GM19238 (cell line): ENCODE measurements around the gene LARP4B.

Experiments used
- DNase-seq: peaks from one replicate; pipeline ENCODE4 v3.0.0; 2011; ENCODE audit warnings: low spot score; ENCODE audit not compliant: insufficient read length

The LARP4B gene

GRCh38 chr10:807958-808353 is 123.5 kb downstream of the LARP4B start:
- no peak for DNase-seq

DNA sequence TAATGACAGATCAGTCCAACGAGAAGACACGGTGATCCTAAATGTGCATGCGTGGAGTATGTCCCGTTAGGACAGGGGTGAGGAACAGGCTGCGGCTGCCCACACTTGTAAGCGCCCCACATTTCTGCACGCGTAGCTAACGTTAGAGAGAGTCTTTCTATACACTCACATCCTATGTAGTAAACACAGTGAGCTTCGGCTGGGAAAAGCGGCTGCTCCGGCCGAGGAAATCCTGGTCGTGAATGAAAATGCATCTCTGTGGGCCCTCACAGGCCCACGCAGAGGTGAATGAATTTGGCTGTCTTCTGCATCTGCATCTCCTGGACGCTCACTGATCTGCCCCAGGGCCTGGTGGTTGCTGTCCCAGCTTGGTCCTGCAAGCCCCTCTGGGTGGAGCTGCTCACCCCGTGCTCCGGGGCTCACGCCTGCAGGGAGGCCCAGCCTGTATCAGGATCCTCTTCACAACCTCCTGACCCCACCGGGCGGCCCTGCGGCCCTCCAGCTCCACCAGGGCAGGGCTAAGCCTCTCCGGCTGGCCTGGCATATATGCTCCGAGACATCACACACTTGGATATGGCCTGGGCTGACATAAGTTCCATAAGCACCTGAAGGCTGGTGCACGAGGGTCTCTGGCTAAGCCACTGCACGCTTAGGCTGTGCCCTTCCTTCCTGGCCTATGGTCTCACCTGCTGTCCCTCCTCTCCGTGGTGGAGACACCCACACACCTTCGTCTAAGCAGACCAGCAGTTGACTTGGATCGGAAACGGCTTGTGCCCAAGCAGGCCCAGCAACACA is 124.1 kb downstream of the LARP4B start:
- no peak for DNase-seq

- no peak for DNase-seq
Measured at GRCh38 chr10:806451-807162, 124.9 kb downstream of the LARP4B start.

- DNase-seq = no peak
Measured at GRCh38 chr10:805620-806305, 125.7 kb downstream of the LARP4B start.

DNA sequence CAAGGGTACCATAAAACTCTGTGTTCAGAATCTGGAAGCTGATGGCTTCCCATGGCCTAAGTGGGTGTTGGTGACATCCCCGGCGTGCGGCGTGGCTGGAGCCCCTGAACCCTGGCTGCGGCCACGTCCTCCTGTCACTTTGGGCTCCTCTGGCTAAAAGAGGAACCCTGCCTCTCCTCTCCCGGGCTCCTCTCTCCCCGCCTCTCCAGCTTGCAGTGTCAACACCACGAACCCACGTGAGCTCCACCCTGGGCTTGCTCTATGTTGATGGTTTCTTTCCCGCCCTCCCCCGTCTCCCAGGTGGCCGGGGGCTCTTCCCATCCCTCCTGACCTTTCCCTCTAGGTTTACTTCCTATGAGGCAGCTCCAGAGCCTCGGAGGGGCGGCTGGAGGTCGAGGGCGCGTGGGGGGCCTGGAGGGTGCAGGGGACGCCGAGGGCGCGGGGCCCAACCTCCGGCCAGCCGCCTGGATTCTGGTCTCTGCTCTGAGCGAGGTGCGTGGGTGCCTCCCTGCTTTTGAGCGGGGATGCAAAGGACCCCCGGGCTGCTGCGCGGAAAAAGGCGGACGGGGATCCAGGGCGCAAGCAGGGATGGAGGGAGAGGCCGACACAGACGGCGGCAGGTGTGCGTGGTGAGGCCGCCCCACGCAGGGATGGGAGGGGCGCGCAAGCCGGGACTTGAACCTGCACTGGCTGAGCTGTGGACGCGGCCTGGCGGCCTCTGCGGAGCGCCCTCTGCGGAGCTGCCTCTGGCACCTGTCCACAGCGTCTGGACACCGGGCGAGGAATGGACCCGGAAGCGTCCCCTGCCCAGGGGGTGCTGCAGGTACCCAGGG is 126.5 kb downstream of the LARP4B start:
- DNase-seq = no peak

DNA sequence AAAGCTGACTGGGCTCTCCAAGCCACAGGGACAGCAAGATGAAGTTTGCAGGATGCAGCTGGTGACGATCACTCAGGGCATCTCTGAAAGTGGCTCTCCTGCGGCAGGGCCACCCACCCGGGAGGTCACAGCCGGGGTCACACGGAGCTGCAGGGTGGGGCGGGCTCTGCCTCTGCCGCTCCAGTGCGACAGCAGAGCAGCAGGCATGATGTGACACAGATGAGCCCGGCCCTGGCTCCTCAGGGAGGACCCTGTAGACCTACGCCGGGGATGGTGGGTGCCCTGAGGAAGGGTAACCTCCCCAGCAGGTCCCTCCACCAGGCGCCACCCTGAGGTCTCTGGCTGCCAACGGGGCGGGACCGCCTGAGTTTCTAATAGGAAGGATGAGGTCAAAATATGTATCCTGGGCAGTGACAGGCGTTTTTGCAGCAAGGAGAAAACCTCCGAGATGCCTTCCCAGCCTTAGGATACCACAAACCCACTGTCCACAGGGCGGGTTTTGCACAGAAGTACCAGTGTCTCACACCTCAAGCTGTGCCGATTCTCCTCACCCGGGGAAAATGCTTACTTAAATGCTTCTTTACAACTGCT is 127.2 kb downstream of the LARP4B start:
- no peak for DNase-seq

DNA sequence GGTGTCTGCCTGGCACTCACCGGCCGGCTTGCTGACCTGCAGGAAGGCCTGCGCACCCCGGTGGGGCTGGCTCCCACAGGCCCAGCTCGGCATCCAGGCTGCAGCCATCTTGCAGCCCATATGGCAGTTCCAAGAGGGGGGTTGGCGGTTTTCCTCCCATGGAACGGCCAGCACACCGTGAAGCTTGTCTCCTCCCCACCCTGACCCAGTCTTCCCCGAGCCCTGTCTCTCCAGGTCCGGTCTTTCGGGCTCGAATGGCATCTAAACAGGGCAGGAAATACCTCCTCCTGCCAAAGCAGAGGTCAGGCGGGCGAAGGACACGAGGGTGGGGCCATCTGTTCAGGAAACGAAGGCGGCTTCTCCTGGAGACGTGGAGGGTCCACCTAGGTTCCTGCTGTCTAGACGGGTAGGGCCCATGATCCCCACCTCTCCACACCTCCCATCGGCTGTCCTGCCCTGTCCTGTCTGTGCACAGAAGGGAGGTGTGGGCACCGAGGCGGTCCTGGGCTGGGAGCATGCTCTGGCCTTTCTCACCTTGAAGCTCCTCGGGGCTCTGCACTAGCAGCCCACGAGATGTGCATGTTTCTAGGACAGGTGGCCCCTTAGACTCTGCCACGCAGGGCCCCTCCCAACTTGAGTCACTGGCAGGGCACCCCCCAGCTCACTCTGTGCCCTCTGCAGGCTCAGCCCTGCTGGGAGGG is 128.3 kb downstream of the LARP4B start:
- DNase-seq = no peak

DNA sequence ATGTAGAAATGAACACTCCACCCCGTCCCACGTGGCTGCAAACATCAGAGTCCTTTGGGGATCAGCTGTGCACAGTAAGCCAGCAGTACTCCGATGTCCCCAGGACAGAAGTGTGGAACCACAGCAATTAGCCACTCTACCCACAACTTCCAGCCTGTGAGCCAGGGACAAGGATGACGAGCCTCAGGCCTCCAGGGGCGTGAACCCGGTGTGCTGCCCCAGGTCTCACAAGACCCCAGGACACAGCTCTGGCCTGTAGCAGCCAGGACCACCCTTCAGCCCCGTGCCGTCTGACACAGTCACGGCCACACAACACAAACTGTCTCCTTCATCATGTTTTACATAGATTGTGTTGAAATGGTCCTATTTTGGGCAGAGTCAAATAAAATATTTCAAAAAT is 129.0 kb downstream of the LARP4B start:
- no peak for DNase-seq

GRCh38 chr10:797179-797578 is 134.3 kb downstream of the LARP4B start:
- DNase-seq = no peak

GRCh38 chr10:796233-796632 is 135.3 kb downstream of the LARP4B start:
- DNase-seq = no peak

DNA sequence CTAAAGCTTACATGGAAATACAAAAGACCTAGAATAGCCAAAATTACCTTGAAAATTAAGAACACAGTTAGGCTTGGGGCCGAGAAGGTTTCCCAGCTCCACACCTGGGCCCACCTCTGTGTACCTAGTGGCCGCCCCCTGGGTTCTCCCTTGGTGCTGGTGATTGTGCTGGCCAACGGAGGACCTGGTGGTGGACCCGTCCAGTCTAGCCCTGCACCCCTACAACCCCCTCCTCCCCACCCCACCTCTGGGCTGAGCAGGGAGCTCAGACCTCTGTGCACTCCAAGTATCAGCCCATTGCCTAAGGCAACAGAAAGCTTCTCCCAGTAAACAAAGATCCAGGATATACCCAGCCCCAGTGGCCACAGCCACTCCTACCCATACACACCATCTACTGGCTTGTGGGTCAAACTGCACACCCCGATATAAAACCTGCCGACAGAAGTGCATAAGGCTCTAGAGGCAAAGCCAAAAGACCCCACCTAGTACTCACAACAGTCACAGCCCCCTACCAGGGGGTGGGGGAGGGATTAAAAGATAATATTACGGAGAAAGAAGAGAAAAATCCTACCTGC is 137.0 kb downstream of the LARP4B start:
- DNase-seq = no peak

GRCh38 chr10:792792-793100 is 138.8 kb downstream of the LARP4B start:
- no peak for DNase-seq

DNA sequence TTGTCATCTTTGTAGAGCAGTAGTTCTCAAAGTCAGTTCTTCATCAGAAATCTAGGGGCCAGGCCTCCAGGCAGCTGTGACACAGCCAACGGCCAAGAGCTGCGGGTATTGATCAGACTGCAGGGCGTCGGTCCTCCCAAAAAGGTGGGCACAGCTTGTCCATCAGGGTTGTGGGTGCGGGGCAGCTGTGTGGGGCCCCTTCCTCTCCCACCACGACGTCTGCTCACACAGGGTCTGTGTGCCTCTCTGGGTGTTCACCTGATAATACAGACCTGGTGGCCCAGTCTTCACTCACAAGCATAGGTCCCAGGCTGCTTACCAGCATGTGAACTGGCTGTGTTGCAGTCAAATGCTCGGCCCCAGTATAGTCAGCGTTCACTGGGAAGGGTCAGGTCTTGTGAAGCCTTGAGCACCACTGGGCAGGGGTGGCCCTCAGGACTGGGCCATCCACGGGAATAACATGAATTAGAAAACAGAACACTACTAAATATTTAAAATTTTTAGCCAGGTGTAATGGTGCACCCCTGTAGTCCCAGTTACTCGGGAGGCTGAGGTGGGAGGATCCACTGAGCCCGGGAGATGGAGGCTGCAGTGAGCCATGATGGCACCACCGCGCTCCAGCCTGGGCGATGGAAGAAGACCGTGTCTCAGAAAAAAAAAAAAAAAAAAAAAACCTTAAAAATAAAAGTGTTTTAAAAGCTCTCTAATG is 139.3 kb downstream of the LARP4B start:
- DNase-seq = no peak

GRCh38 chr10:791639-792038 is 139.9 kb downstream of the LARP4B start:
- DNase-seq = no peak

GRCh38 chr10:790821-791551 is 140.5 kb downstream of the LARP4B start:
- DNase-seq = no peak

DNA sequence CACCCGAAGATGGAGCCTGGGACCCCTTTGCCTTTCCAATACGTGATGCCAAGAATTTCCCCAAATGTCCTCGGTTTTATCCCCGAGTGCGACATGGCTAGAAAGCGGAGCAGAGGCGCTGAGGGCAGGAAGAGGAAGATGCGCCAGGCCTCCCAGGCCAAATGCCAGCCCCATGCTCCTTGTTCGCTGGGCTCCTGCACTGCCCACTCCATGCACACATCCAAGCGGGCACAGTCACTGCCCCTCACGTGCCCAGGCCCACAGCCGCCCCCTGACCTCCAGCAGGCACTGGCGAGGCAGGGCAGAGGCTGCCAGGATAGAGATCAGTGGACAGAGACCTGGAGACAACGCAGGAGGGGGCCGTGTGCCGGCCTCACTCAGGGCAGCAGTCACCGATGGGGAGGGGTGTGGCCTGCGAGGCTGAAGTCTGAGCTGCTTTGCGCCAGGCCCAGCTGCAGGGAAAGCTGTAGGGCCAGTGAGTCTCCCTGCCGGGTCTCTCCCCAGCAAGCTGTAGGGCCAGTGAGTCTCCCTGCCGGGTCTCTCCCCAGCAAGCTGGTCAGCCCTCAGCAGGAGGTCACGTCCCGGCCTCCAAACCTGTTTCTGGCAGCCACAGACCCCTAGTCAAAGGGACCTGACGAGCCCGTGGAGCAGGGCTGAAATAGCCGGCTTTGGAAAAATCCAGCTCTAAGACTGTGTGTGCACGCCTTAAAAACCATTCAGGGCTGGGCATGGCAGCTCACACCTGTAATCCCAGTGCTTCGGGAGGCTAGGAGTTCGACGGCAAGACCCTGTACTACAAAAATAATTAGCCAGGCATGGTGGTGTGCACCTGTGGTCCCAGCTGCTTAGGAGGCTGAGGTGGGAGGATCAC is 141.4 kb downstream of the LARP4B start:
- DNase-seq = no peak

DNA sequence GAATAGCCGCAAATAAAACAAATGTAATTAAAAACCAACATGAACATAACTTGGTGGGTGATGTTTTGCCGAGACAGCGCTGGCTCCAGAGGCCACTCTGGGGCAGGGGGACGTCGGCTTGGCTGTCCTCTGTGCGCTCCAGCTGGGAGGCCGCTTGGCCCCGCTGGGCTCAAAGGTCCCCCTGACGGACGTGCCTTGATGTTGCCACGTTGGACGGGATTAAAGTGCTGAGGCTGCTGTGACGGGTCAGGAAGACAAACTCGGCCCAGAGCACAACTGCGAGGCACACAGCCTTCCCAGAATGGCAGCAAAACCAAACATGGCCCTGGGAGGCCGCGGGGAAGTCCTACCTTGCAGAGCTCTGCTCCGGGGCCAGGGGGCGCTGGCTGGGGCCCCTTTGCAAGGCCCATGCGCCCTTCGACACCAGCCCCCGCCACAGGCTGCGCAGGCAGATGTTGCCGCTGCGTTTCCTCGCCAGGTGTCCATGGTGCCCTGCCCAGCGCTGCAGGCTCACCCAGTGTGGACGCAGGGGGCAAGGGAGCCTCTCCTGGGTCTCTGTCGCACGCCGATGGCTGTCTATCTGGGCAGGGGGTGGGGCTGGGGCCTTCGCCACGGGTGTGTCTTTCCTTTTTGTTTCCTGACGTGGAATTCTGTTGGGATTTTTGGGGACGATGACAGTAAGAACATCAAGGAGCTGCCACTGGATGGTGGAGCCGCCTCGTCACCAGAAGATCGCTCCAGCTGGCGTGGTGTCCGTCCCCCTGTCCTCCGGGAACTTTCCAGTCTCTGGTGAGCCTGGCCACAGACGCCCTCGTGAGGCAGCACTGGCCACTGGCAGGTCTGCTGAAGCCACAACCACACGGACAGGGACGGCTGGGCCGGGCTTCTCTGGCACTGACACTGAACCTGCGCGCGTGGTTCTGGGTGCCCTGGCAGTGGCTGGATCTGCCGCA is 142.4 kb downstream of the LARP4B start:
- no peak for DNase-seq
